ENCODE data around the gene RARB.

- TF ChIP-seq, protein P1, sequence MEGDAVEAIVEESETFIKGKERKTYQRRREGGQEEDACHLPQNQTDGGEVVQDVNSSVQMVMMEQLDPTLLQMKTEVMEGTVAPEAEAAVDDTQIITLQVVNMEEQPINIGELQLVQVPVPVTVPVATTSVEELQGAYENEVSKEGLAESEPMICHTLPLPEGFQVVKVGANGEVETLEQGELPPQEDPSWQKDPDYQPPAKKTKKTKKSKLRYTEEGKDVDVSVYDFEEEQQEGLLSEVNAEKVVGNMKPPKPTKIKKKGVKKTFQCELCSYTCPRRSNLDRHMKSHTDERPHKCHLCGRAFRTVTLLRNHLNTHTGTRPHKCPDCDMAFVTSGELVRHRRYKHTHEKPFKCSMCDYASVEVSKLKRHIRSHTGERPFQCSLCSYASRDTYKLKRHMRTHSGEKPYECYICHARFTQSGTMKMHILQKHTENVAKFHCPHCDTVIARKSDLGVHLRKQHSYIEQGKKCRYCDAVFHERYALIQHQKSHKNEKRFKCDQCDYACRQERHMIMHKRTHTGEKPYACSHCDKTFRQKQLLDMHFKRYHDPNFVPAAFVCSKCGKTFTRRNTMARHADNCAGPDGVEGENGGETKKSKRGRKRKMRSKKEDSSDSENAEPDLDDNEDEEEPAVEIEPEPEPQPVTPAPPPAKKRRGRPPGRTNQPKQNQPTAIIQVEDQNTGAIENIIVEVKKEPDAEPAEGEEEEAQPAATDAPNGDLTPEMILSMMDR (IDR thresholded peaks at IDR 0.05; ENCODE audit: low read length) = no peak
- TF ChIP-seq EZH2 (IDR thresholded peaks at IDR 0.05; ENCODE audit: borderline replicate concordance, low read length) = no peak
Observed at GRCh38 chr3:25380222-25380739, 47.8 kb upstream of the RARB start.
